ENCODE results near the gene NXPH4.

GRCh38 chr12:57176139-57176477 lies 40.5 kb upstream of the NXPH4 start:
- no peak for TF ChIP-seq EZH2 (IDR thresholded peaks at IDR 0.05)
- no peak for TF ChIP-seq ZNF274 (IDR thresholded peaks at IDR 0.05; ENCODE audit: low read depth, low read length)
- no peak for TF ChIP-seq CTCF (IDR thresholded peaks at IDR 0.05 in 2 of 3, conservative IDR thresholded peaks at IDR 0.05 in 1 of 3; ENCODE audit: borderline replicate concordance in 1 of 3, insufficient read depth in 1 of 3, low read depth in 2 of 3, low read length in 2 of 3)
- TF ChIP-seq REST (IDR thresholded peaks at IDR 0.05; ENCODE audit: low read depth), result no peak
- TF ChIP-seq RAD21 (IDR thresholded peaks at IDR 0.05; ENCODE audit: low read depth), result no peak
- no peak for TF ChIP-seq YY1 (IDR thresholded peaks at IDR 0.05; ENCODE audit: extremely low read depth, insufficient replicate concordance, low read depth, low read length)

All from HCT116 (cell line).